Heart left ventricle (tissue), 16 donors: Measurements from ENCODE around the gene GPR12. TPM values are rescaled to one million over a fixed set of nuclear protein-coding genes. Genes with fewer than 3 reads are reported as not detected.

ENCODE experiments used
- ATAC-seq, 4 donors: fragments of 200-7000 bp; cut with Tn5 transposase; one replicate each; pipeline ENCODE4 v1.9.1; 2020 to 2022; ENCODE audit warnings: moderate library complexity in 4 of 4, mild to moderate bottlenecking in 3 of 4, moderate number of reproducible peaks in 1 of 4
- DNase-seq, 5 donors: peaks; one replicate each; pipeline ENCODE4 v3.0.0-alpha.2; 2020
- H3K27ac ChIP-seq, 12 donors: fragments of 200-600 bp; sonication (generic) in 4 of 12; one replicate each; pipeline versions ENCODE4 v1.5.0 to v1.8.0; 2016 to 2022; ENCODE audit warnings: mild to moderate bottlenecking in 2 of 12
- H3K27me3 ChIP-seq, 9 donors: fragments of 200-600 bp; sonication (generic) in 2 of 9; one replicate each; pipeline versions ENCODE4 v1.5.1 to v1.8.0; 2016 to 2022; ENCODE audit warnings: mild to moderate bottlenecking in 3 of 9
- H3K36me3 ChIP-seq, 9 donors: fragments of 200-600 bp; sonication (generic) in 2 of 9; one replicate each; pipeline versions ENCODE4 v1.5.0 to v1.8.0; 2018 to 2022; ENCODE audit warnings: mild to moderate bottlenecking in 2 of 9
- H3K4me1 ChIP-seq, 12 donors: fragments of 200-600 bp; sonication (generic) in 4 of 12; one replicate each; pipeline versions ENCODE4 v1.5.0 to v1.8.0; 2016 to 2022; ENCODE audit warnings: mild to moderate bottlenecking in 3 of 12
- H3K4me3 ChIP-seq, 12 donors: fragments of 200-600 bp; sonication (generic) in 4 of 12; one replicate each; pipeline versions ENCODE4 v1.5.0 to v1.8.0; 2017 to 2022; ENCODE audit warnings: mild to moderate bottlenecking in 9 of 12, moderate library complexity in 4 of 12
- H3K9me3 ChIP-seq, 12 donors: fragments of 200-600 bp; sonication (generic) in 4 of 12; one replicate each; pipeline versions ENCODE4 v1.5.0 to v1.8.0; 2016 to 2022; ENCODE audit warnings: mild to moderate bottlenecking in 1 of 12
- POLR2A ChIP-seq, 2 donors: fragments of 450-650 bp; IDR thresholded peaks; one replicate each; pipeline ENCODE4 v1.6.1; 2017; ENCODE audit warnings: antibody characterized with exemption in 2 of 2, mild to moderate bottlenecking in 2 of 2, moderate library complexity in 2 of 2
- WGBS, 4 donors: extraction: QIAGEN DNeasy Blood & Tissue Kit in 2 of 4; methylation state at CpG; one replicate each; pipeline versions ENCODE4 v1.1.5 to v1.1.7; 2013 to 2018; 5-methylcytosine and 5-hydroxymethylcytosine counted together
- intact Hi-C, 10 donors: fragments of 100-400 bp; cut with DNase I; formaldehyde crosslinking; loops; one replicate each; pipeline versions ENCODE4 v1.11.1 to v1.14.2; 2022
- polyA plus RNA-seq, 2 donors: library from polyadenylated mRNA; stranded (reverse); fragments of 200-250 nt; gene quantifications; one replicate each; pipeline ENCODE4 v1.2.3, GENCODE V29; 2013
- total RNA-seq, 9 donors: library from RNA; depleted of rRNA in 2 of 9; stranded (reverse); fragments of >200 nt in 2 of 9; fragmentation: NEBNext Ultra II Directional in 3 of 9; extraction: Animal tissue kit (Norgen Biotek cat#: 25700) in 3 of 9; gene quantifications; one replicate each; pipeline versions ENCODE4 v1.1.0 to v1.2.4, GENCODE V29; 2016 to 2023
- TF ChIP-seq, protein P1 (sequence below), 12 donors: fragments of 200-600 bp; sonication (generic) in 4 of 12; IDR thresholded peaks; one replicate each; pipeline versions ENCODE4 v1.5.0 to v1.8.0; 2018 to 2022; ENCODE audit warnings: antibody characterized with exemption in 12 of 12, mild to moderate bottlenecking in 5 of 12
- donor health status: ischemic (EF 13 %, LVEDD 7.1; RV severe dilation, severe dysfunction).
- donor health status: healthy with polysubstance abuse.
- donor health status: DM: no; HTN: yes; CAD: no.
- donor health status: DM: no; HTN: no; CAD: no.
- donor health status: ischemic (EF 25% LVEDD 6.9; RV normal size, moderate dysfunction).
- donor health status: ischemic (EF 25% LVEDD 5.7; RV mildly dilated, moderate dysfunction).
- donor health status: healthy.
- donor health status: DM: yes; HTN: yes; CAD: no.
- donor health status: ischemic (EF 35%, LVEDD 5.7; RV mildly dilated, moderate dysfunction).
- donor health status: nonischemic (EF 11% LVEDD 7.7; RV severe dilation, severe dysfunction).
- donor health status: DM: yes; HTN: yes; CAD: no.
- donor health status: PGD.
- donor health status: ischemic (EF 29% LVEDD 5.4; RV normal size, mild dysfunction).
- donor health status: nonischemic (EF 23%, LVEDD 6.1; RV moderate dilation, normal function).

The GPR12 gene
- total and polyA plus RNA-seq, 11 donors: 0.01 to 0.20 (median 0.15) TPM; not detected in 4

DNA sequence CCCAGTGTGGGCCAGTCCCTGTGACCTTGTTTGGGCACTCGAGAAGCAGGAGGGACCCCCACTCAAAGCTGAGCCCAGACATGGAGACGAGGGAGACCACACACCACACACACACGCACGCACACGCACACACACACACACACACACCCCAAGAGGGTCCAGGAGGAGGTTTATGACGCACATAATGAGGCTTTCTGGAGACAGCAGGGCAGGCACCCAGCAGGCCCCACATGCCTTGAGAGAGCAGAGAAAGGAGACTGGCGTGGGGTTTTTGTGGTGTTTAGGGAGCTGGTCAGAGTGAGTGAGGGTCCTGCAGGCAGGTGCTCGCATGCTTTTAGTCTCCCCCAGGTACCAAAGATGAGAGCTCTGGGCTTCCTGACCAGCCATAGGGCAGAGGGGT, 42.4 kb downstream of the GPR12 start:
- ATAC-seq: peak in 1 of 4 donors; percentile 15
- intact Hi-C loops: no loop called here
- TF ChIP-seq, protein P1, sequence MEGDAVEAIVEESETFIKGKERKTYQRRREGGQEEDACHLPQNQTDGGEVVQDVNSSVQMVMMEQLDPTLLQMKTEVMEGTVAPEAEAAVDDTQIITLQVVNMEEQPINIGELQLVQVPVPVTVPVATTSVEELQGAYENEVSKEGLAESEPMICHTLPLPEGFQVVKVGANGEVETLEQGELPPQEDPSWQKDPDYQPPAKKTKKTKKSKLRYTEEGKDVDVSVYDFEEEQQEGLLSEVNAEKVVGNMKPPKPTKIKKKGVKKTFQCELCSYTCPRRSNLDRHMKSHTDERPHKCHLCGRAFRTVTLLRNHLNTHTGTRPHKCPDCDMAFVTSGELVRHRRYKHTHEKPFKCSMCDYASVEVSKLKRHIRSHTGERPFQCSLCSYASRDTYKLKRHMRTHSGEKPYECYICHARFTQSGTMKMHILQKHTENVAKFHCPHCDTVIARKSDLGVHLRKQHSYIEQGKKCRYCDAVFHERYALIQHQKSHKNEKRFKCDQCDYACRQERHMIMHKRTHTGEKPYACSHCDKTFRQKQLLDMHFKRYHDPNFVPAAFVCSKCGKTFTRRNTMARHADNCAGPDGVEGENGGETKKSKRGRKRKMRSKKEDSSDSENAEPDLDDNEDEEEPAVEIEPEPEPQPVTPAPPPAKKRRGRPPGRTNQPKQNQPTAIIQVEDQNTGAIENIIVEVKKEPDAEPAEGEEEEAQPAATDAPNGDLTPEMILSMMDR (IDR thresholded peaks at IDR 0.05): no peak
- no peak for TF ChIP-seq POLR2A (IDR thresholded peaks at IDR 0.05)
- Histone ChIP-seq H3K36me3 (no peaks in the 10 kb centered on the region), H3K4me1 (no peaks in the 10 kb centered on the region), H3K27ac (no peak overlapping the region), H3K27me3 (peaks cover 0 to 7% (median 0%) of the 10 kb centered on the region in 9 donors), H3K4me3 (no peak overlapping the region), H3K9me3 (no peaks in the 10 kb centered on the region)
- DNase-seq: no peak
- WGBS, 4 donors: 70 to 93% (median 73%) methylated on average over 5 to 8 of the region's 8 CpGs

DNA sequence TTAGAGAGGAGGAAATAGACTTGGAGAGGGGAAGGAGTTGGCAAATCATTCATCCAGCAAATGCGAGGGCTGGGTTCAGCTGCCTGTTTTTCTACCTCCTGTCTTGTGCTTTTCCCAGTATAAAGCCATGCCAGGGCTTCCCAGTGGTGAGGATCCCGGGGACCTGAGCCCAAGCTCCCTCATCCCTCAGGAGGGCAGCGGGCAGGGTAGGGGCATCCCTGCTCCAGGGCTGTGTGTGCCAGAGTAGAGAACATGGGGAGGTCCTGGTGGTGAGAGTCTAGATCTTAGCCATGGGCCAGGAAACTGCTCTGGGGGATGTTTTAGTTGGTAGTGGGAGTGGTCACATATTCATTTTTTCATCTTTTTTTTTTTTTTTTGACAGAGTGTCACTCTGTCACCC, 43.6 kb downstream of the GPR12 start:
- DNase-seq: no peak
- Histone ChIP-seq H3K4me1 (no peaks in the 10 kb centered on the region), H3K36me3 (no peaks in the 10 kb centered on the region), H3K4me3 (no peak overlapping the region), H3K27ac (no peak overlapping the region), H3K27me3 (peaks cover 0 to 7% (median 0%) of the 10 kb centered on the region in 9 donors), H3K9me3 (peaks cover 0 to 8% (median 0%) of the 10 kb centered on the region in 12 donors)
- no peak for ATAC-seq
- intact Hi-C loops: no loop called here
- 80 to 85% (median 83%) methylated on average over 2 to 3 of the region's 3 CpGs for WGBS, 4 donors
- TF ChIP-seq POLR2A (IDR thresholded peaks at IDR 0.05): no peak
- TF ChIP-seq, protein P1 (IDR thresholded peaks at IDR 0.05): no peak

DNA sequence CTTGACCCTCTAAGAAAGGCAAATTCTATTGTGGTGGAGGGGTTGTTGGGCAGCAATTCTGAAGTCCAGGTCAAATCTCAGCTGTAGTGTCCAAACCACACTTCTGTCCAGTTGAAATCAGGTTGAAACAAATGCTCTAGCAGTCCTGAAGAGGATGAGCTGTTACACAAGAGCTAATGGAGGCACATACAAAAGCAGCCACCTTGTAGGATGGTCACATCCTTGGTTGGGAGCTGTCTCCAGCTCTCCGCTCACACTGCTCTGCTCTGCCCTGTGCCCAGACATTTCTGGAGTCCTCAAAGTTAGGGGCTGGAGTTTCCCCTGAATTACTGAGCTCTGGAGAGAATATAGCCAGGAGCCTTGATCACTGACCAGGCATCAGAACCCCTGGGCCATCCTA, 47.2 kb downstream of the GPR12 start:
- H3K36me3 ChIP-seq: no peaks in the 10 kb centered on the region
- H3K27ac ChIP-seq: no peak overlapping the region
- TF ChIP-seq POLR2A (IDR thresholded peaks at IDR 0.05): no peak
- TF ChIP-seq, protein P1 (IDR thresholded peaks at IDR 0.05): no peak
- H3K4me3 ChIP-seq: no peak overlapping the region
- WGBS, 4 donors: 98 to 100% (median 100%) methylated on average over 1 of the region's 1 CpG
- ATAC-seq: no peak
- no peaks in the 10 kb centered on the region for H3K4me1 ChIP-seq
- no peak for DNase-seq
- H3K9me3 ChIP-seq: peaks cover 0 to 9% (median 0%) of the 10 kb centered on the region in 12 donors
- intact Hi-C loops: no loop called here
- H3K27me3 ChIP-seq: peaks cover 0 to 13% (median 0%) of the 10 kb centered on the region in 9 donors

DNA sequence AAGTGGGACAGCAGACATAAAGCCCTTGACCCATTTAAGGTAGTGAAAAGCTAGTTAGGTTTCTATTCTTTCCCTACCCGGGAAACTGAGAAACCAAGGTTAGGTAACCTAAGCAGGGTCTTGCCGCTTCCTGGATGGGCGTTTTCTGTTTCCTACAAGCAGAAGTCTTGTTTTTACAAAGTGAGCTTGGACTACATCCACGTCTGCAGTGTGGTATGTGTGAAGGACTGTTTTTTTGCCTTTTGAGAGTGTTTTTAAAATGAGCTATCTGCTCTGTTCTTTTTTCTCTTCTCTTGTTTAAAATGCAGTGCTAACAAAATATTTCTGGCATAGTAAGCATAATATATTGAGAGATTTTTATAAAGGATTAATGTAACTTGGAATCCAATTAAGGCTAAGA, 49.4 kb downstream of the GPR12 start:
- H3K27me3 ChIP-seq: peaks cover 0 to 16% (median 0%) of the 10 kb centered on the region in 9 donors
- H3K27ac ChIP-seq: no peak overlapping the region
- no peaks in the 10 kb centered on the region for H3K36me3 ChIP-seq
- ATAC-seq: no peak
- H3K4me3 ChIP-seq: no peak overlapping the region
- H3K4me1 ChIP-seq: no peaks in the 10 kb centered on the region
- peaks cover 0 to 9% (median 0%) of the 10 kb centered on the region in 12 donors for H3K9me3 ChIP-seq
- WGBS, 4 donors: 48 to 55% (median 51%) methylated on average over 4 of the region's 4 CpGs
- DNase-seq: no peak
- intact Hi-C loops: loop anchor here in 1 of 10 donors (2.0 kb wide), 1 partner anchor 162 kb away; no protein-coding TSS in a partner anchor
- TF ChIP-seq, protein P1 (IDR thresholded peaks at IDR 0.05): no peak
- no peak for TF ChIP-seq POLR2A (IDR thresholded peaks at IDR 0.05)
